HG03378 (cell line): Measurements from ENCODE around the gene DAB2IP.

Experiments
- ATAC-seq: cut with Tn5 transposase; IDR thresholded peaks from one replicate; pipeline ENCODE4 v1.9.1; 2021; ENCODE audit warnings: mild to moderate bottlenecking, moderate library complexity; ENCODE audit not compliant: unreplicated experiment

The DAB2IP gene

DNA sequence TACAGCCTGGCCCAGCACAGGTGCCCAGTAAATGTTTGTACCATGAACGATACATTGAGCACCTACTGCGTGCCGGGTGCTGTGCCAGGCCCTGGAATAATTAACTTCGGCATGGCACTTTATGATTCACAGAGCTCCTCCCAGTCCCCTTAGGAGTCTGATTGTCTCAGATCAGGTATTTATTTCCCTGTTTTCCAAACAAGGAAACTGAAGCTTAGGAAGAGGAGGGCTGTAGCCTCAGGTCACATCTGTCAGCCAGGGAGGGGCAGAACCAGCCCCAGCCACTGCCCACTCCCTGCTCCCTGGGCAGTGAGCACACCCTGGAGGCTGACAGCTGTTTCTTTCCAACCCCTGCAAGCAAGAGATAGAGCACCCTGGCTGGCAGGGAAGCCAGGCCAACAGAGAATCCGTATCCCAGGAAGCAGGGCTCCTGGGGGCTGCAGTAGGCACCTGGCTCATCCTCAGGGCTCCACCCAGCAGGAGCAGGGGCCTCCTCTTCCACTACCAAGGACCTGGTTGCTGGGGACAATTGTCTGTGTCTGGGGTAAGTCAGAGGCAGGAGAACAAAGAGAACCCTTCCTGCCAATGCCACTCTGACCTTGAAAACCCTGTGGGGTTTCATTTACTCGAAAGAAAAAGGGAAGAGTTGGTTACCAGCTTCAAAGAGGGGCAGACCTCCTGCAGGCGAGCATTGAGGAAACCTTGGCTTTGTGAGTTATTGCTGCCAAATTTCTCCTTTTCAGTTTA, 69.0 kb downstream of the DAB2IP start:
- ATAC-seq, result no peak

DNA sequence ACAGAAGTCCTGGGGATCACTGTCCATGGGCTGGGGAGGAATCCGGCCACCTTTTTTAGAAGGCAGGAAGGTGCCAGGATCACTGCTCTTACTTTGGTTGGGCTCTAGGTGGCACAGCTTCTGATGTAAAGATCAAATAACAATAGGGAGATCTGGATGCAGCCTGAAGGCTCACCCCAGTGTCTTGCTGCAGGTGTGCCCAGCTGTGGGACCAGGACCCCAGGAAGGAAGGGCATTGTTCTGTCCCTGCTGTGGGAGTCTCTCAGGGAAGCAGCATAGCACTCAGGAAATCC, 69.6 kb downstream of the DAB2IP start:
- ATAC-seq, result no peak

DNA sequence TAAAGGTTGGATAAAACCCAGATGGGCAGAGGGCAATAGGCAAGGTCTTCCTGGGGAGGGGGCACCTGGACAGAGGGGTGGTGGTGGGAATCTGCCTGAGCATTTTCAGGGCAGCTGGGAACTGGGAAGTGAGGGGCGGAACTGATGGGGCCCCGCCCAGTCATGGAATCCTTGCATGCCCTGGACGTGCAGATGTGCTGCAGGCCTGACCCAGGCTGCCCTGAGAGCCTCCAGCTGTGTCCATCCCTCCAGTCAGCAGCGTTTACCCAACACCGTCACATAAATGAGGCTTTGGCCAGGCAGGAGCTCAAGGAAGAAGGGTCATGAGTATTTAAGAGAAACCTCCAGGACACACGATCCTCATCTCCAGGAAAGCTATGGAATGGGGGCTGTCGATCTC, 70.3 kb downstream of the DAB2IP start:
- no peak for ATAC-seq

DNA sequence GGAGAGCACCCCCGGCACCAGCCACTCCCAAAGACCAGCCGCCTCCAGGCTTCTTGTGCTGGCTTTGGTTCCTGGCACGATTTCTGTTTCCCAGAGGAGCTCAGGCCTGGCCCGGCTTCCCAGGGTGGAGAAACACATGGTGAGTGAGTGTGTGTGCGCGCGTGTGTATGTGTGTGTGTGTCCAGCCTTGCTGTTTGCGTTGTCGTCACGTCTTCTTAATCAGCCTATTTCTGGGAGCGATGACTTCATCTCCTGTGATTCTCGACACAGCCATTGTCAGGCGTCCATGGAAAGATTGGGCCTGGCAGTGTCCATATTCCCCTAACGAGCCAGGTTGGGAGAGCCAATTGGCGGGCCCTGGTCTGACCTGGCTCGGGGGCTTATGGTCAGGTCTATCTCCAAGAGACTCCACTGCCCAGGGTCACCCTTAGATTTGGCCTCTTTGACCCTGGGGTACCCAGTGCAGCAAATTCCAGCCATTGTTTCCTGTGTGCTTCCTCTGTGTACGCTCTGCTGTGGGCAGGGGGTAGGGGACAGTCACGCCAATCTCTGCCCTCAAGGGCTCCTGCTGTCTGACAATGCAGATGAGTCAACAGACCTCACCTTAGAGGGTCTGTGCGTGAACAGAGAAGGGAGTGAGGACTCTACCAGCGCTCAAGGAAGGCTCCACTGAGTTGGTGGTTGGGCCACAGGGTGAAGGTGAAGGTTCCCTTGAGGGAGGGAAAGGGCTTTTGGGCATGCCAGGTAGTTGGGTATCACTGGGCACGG, 73.8 kb downstream of the DAB2IP start:
- ATAC-seq, result no peak

DNA sequence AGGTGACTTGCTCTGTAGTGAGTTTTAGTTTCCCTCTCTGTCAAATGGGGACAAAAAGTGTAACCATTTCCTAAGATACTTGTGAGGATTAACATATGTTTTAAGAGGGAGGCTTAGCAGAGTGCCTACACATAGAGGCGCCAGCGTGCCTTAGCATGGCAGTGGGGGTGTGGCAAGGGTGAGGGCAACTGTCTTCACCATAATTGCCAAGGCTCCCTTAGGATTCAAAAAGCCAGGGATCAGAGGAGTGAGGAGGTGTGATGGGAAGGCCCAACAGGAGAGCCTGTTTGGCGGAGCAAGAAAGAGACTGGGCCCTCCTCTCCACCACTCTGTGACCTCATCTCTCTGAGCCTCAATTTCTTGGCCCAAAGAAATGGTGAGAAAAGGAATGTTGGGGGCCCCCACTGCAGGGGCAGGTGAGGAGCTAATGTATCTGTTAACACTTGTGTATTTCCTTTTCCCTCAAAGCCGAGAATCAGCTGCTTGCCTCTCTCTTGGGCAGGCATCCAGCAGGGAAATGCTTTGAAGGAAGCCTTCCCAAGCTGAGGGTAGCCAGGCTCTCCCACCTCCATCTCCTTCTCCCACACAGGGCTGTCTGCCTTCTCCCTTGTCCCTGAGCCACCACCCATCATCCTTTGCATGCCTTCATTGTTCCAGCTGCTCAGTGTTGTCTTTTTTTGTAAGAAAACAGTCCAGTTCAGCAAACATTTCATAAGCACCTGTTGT, 76.0 kb downstream of the DAB2IP start:
- no peak for ATAC-seq

DNA sequence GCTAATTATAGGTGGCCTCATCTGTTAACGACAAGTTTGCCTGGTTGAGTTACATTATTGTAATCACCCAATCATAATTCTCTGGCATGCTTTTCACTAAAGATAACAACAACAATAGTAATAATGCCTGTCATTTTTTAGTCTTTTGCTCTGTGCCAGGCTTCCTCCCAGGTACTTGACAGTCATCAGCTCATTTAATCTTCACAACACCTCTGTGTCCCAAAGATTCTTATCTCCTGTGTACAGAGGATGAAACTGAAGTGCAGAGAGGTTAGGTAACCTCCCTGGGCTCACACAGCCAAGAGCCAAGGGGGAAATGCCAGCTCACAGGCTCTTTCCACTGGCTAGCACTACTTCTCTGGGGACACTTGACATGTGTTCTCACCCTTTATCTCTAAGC, 77.5 kb downstream of the DAB2IP start:
- no peak for ATAC-seq

DNA sequence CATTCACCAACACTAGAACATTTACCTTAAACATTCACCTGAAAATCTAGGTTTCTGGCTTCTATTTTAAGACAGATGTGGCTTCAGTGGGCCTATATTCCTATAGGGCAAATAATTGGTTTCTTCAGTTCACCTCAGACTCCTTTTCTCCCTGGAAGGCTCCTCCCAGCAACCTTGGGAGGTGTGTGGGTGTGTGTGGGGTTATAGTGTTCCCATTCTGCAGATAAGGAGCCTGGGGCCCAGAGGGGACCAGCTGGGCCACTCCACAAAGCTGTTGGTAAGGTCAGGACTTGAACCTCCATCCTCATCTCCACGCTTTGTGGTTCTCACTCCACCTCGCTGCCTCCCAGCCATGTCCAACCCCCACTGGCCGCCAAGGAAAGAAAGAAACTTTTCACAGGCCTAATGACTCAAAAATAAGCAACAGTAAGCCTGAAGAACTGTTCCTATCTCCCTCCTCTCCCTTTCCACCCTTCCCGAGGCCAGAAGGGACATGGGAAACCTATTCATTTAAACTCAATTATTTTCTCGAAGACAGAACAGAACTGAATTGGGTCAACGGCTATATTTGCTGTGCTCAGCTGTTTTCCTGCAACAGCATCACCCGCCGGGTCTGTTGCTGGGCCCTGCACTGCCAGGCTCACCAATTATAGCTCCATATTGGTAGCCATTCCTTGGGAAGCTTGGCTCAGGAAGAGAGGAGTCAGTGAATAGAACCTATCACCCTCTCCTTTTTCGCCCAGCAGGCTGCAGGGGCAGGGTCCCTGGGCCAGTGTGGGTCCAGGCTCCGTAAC, 78.5 kb downstream of the DAB2IP start:
- ATAC-seq, result no peak

DNA sequence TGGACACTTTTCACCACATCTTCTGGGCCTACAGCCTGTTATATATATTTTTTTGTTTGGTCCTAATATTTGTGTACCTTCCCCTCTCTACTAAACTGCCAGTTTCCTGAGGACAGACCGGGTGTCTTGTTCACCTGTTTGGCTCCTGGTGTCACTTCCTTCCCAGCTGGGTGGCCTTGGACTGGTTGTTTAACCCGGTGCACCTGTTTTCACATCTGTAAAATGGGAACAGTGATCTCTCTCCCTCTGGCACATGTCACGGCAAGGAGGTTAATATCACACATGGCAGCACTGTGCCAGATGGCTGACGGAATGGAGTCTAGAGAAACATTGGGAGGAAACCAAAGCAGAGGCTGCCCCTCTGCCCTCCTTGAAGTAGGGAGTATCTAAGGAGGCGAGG, 79.7 kb downstream of the DAB2IP start:
- no peak for ATAC-seq

DNA sequence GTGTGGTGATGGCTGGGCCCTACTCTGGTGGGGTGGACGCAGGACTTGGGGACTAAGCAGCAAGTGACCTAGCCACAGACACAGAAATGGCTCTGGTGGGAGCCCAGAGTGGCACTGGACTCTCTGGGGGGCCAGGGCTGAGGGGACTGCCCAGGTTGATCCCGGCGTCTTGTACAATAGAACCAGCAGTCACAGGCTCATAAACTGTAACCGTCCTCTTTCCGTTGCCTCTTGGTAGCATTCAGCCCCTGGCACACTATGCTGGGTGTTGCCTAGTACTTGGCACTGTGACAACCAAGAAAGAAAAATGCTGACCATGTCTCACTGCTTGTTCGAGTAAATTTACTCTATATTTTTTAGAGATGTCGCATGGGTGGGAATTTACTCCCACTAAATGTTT, 80.5 kb downstream of the DAB2IP start:
- ATAC-seq, result no peak

DNA sequence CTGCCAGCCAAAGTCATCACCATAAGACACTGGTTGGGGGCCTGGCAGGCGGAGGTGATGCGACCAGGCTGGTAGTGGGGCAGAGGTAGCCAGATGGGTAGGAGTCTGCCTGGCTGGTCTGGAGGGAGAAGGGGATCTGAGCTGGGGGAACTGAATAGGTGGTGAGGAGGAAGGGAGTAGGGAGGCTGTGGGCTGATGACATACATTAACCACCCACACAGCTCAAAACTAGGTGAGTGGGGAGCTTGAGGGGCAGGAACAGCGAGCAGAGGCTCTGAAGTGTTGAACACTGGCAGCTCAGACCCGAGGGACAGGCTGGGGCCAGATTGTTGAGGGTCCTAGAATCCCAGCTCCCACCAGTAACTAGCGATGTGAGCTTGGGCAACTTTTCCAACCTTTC, 81.0 kb downstream of the DAB2IP start:
- ATAC-seq, result no peak

DNA sequence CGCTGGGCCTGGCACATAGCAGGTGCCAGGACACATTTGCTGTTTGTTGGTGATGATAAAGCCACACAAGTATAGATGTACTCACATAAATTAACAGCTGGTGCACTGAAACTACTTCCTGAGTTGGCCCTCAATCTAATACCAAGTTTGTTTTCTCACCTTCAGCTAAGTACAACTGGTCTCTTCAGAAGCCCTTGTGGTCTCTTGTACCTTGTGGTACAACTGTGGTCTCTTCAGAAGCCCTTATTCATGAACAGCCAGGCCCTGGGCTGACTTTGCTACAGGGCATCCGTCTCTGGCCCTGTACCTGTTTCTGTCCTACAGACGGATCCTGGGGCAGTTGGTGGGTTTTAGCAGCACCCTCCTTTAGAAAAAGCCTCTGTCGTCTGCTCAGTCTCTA, 81.5 kb downstream of the DAB2IP start:
- ATAC-seq, result no peak

DNA sequence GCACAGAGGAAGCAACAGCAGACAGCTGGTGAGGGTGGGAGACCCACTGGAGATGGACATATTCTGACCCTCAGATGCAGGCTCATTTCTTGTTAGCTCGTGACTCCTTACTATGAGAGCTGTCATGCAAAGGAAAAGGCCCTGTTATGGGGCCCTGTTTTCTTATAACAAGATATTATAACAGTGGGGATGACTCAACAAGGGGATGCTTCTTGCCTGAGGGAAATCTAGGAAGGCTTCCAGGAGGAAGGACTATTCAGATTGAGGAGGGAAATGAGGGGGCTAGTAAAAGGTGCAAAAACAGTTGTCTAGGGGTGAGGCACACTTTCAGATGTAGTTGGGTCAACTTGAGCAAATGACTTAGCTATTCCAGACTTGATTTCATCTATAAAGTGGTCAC, 83.0 kb downstream of the DAB2IP start:
- ATAC-seq, result no peak

DNA sequence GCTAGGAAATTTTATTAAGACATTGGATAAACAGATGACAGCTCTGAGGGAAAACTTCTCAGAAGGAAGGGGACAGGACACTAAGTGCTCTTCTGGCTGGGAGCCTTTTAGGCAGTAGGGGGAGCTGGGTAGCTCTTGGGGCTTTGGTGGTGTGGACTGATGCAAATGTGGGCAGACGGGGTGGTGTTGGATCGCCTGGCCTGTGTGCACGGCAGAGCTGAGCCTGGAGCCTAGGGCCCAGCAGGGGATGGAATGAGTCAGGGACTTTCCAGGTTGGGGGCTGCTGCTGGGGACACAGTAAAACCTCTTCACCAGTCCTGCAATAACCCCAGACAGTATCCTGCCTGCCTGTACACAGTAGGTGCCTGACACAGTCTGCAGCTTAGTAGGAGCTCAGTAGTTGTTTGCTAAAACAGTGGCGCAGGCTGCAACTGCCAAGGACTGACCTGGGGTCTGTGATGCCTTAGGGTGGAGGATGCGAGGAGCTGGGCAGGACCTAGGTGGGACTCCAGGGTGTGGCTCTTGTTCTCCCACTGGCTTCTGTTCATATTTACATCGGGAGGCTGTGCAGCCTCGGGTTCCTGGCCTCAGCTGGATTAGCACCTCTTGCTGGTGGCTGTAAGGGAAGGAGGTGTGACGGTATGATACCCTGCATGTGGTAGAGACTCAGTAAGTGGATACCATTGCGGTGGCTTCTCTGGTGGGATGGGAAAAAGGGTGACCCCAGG, 83.8 kb downstream of the DAB2IP start:
- ATAC-seq, result no peak

DNA sequence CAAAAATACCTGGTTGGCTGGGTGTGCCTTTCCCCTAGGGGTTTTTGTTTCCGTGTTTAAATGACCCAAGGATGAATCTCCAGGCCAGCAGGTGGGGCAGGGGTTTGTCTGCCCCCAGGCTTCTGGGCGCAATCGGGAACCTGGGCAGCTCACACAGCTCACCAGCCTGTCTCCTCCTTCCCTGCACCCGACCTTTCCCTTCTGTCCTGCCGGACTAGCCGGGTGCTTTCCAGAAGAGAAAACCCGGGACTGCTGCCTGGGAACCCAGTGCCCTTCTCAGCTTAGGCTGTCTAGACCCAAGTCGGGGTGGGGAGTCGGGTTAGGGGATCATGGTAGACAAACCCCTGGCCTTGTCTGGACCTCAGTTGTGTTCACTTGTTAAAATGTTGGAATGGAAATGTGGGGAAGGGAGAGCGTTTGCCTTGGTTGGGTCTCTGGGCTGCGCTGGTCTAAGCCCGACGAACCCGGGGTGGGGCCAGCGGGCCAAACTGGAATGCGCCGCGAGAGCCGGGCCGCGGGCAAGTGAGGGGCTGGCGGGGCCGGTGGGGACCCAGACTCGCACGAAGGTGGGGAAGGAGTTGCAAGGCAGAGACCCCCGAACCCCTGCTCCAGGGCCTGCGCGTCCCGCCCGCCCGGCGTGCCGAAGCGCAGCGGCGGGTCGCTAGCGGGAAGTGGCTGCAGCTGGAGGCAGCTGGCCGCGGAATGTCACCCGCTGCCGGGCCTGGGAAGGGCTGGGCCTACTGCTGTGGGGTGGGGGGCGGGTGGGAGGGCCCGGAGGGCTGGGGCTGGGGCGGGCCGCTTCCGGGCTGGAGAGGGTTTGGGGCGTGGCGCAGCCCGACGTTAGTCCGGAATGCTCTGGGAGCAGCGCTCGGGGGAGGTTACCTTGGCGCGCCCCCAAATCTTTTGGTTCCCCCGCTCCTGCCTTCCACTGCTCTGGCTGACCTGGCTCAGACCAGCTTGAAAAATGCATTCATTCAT, 84.6 kb downstream of the DAB2IP start:
- ATAC-seq, result no peak

DNA sequence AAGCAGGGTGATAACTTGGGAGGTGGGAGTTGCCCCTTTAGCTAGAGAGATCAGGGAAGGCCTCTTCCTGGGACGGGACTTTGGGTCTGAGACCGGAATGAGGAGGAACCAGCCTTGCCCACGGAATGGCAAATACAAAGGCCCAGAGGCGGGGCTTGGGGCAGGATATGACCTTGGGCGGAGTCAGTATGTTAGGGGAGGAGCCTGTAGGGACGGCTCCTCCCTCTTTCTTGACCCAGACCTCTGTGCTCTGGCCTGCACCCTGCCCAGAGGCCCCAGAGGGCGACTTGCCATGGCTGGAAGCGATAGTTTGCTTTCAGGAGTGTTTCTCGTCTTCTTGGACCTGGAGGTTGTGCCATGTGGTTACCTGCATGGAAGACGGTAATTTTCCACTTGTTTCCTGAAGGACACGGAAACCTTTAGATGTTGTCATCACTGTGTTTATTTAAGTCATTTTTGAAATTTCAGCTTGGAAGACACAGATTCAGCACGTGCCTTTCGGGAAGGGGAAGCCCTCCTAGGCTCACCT, 85.6 kb downstream of the DAB2IP start:
- no peak for ATAC-seq

DNA sequence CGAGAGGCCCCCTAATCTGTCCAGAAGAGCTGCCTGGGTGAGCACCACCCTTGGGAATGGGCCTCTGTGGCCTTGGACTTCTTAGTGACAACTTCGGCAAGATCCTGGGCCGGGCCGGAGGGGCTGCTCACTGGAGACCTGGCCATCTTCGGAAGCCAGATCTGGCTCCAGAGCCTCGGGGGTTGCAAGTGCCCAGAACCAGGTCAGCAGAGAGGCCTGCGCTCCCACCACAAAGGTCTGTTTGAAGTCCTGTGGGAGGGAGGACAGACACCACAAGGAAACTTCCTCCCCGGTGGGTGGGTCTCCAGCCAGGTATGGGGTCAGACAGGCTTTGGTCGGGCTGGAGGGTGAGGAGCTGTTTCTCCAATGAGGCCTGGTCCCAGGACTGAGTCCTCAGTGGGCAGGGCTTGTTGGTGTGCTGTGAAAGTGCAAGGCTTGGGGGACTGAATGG, 86.1 kb downstream of the DAB2IP start:
- ATAC-seq, result no peak

DNA sequence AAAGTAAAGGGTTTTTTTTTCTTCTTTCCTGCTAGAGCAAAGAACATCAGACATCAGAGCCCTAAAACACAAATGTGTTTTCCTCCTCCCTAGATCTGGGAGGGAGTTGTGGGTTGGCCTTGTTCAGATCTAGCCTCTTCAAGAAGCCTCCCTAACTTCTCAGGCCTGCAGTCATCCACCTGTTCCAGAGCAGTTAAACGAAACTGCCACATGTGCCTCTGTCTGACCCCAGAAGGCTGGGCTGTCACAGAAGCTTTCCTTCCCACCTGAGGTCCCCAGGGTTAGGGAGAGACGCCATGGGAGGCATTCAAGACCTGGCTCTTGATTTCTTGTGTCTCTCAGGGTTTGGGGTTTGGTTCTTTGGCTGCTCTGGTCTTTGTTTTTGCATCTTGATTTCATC, 87.0 kb downstream of the DAB2IP start:
- ATAC-seq, result no peak

DNA sequence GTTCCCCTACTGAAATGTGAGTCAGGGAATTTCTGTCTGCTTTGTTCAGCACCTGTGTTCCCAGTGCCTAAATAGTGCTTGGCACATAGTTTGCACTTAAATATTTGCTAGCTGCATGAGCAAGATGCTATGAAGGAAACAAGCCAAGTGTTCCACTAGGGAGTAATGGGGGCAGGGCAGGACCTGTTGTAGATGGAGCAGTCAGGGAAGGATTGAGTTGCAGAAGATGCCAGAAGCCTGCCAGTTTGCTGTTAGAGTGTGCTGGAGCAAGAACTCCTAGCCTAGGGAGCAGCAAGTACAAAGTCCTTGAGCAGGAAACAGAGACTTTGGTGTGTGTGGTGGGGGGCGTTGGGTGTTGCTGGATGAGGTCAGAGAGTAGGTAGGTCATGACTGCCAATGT, 87.5 kb downstream of the DAB2IP start:
- ATAC-seq, result no peak

DNA sequence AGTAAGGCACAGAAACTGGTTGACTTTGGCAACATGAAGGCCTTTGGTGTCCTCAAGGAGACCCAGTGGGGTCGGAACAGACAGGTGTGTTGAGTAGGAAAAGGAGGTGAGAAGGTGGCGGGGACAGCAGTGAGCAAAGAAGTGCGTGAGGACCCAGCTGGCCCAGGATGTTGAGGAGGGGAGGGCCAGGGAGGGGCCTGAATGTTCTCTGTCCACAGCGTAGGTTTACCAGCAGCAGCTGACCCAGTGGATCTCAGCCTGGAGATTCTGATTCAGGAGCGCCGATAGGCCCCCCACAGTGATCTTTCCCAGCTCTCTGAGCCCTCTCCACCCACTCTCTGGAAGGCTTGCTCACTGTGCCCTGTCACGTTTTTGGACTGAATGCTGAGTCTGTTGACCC, 88.5 kb downstream of the DAB2IP start:
- ATAC-seq, result no peak
